Right lobe of liver (tissue), 6 donors: ENCODE measurements around the gene FAM24A. TPM values are rescaled to one million over a fixed set of nuclear protein-coding genes. Genes with fewer than 3 reads are reported as not detected.
"Not testable (repeated sequence)": the region's sequence is repeated elsewhere in the genome, so short reads cannot be mapped to it uniquely, and the experiment has no call there.

ENCODE experiments used
- ATAC-seq, 4 donors: fragments of 200-7000 bp; cut with Tn5 transposase; one replicate each; pipeline ENCODE4 v1.9.1; 2020; ENCODE audit warnings: mild to moderate bottlenecking in 4 of 4, moderate library complexity in 4 of 4
- DNase-seq, 3 donors: peaks; one replicate each; pipeline ENCODE4 v3.0.0-alpha.2; 2020
- H3K27ac ChIP-seq, 3 donors: fragments of 200-600 bp; one replicate each; pipeline ENCODE4 v1.8.0; 2022
- H3K27me3 ChIP-seq, 2 donors: fragments of 200-600 bp; one replicate each; pipeline ENCODE4 v1.8.0; 2022
- H3K36me3 ChIP-seq, 4 donors: fragments of 200-600 bp; sonication (generic) in 1 of 4; one replicate each; pipeline versions ENCODE4 v1.5.1 to v1.8.0; 2017 to 2022; ENCODE audit warnings: control low read depth in 1 of 4
- H3K4me1 ChIP-seq, 4 donors: fragments of 200-600 bp; sonication (generic) in 1 of 4; one replicate each; pipeline versions ENCODE4 v1.5.1 to v1.8.0; 2017 to 2022; ENCODE audit warnings: control low read depth in 1 of 4
- H3K4me3 ChIP-seq, 3 donors: fragments of 200-600 bp; one replicate each; pipeline ENCODE4 v1.8.0; 2022
- H3K9me3 ChIP-seq, 4 donors: fragments of 200-600 bp; sonication (generic) in 1 of 4; one replicate each; pipeline versions ENCODE4 v1.5.1 to v1.8.0; 2017 to 2022; ENCODE audit warnings: control low read depth in 1 of 4
- POLR2A ChIP-seq: fragments of 450-650 bp; IDR thresholded peaks from one replicate; pipeline ENCODE4 v1.6.1; 2017; ENCODE audit warnings: antibody characterized with exemption, mild to moderate bottlenecking
- WGBS: methylation state at CpG from one replicate; pipeline ENCODE4 v1.1.6; 2018; ENCODE audit warnings: low coverage, low lambda C conversion rate; ENCODE audit not compliant: insufficient coverage; ENCODE audit errors: missing lambda C conversion rate; 5-methylcytosine and 5-hydroxymethylcytosine counted together
- intact Hi-C, 2 donors: fragments of 100-400 bp; cut with DNase I; formaldehyde crosslinking; loops; one replicate each; pipeline versions ENCODE4 v1.11.2 to v1.14.1; 2022
- total RNA-seq, 6 experiments: library from RNA; depleted of rRNA in 2 of 6; stranded (reverse); fragments of >200 nt in 2 of 6; fragmentation: NEBNext Ultra II Directional in 3 of 6; extraction: Animal tissue kit (Norgen Biotek cat#: 25700) in 3 of 6; gene quantifications; one replicate each; pipeline versions ENCODE4 v1.1.0 to v1.2.4, GENCODE V29; 2016 to 2023
- TF ChIP-seq, protein P1 (sequence below), 4 donors: fragments of 200-600 bp in 3 of 4; fragments of 450-650 bp in 1 of 4; IDR thresholded peaks; one replicate each; pipeline versions ENCODE4 v1.5.1 to v1.8.0; 2016 to 2022; ENCODE audit warnings: antibody characterized with exemption in 4 of 4, mild to moderate bottlenecking in 2 of 4
- donor health status: DM: no; HTN: yes; CAD: no.
- donor health status: DM: no; HTN: no; CAD: no.
- donor health status: DM: no; HTN: no; CAD: no.
- donor health status: DM: no; HTN: yes; CAD: no.
- donor health status: DM: no; HTN: yes; CAD: no.

The FAM24A gene
- total RNA-seq, 6 experiments from 2014 or later, result not detected

DNA sequence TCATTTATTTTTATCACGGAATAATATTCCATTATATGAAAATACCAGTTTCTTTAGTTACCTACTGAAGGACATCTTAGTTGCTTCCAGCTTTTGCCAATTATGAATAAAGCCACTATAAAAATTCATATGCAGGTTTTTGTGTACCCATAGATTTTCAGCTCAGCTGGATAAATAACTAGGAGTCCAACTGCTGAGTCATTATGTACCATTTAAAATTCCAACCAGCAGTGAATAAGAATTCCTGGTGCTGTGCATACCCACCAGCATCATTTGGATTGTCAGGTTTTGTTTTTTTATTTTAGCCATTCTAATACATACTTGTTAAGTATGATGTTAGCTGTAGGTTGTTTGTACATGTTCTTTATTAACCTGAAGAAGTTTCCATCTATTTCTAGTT lies 45.5 kb upstream of the FAM24A start:
- Histone ChIP-seq H3K9me3 (no peaks in the 10 kb centered on the region), H3K4me3 (no peak overlapping the region), H3K27me3 (no peaks in the 10 kb centered on the region), H3K36me3 (no peaks in the 10 kb centered on the region), H3K4me1 (no peaks in the 10 kb centered on the region), H3K27ac (no peak overlapping the region)
- ATAC-seq, result no peak
- DNase-seq, result no peak
- intact Hi-C loops, result no loop called here
- TF ChIP-seq, protein P1, sequence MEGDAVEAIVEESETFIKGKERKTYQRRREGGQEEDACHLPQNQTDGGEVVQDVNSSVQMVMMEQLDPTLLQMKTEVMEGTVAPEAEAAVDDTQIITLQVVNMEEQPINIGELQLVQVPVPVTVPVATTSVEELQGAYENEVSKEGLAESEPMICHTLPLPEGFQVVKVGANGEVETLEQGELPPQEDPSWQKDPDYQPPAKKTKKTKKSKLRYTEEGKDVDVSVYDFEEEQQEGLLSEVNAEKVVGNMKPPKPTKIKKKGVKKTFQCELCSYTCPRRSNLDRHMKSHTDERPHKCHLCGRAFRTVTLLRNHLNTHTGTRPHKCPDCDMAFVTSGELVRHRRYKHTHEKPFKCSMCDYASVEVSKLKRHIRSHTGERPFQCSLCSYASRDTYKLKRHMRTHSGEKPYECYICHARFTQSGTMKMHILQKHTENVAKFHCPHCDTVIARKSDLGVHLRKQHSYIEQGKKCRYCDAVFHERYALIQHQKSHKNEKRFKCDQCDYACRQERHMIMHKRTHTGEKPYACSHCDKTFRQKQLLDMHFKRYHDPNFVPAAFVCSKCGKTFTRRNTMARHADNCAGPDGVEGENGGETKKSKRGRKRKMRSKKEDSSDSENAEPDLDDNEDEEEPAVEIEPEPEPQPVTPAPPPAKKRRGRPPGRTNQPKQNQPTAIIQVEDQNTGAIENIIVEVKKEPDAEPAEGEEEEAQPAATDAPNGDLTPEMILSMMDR (IDR thresholded peaks at IDR 0.05), result no peak
- no peak for TF ChIP-seq POLR2A
- WGBS, result 75% methylated on average over 1 of the region's 1 CpG

DNA sequence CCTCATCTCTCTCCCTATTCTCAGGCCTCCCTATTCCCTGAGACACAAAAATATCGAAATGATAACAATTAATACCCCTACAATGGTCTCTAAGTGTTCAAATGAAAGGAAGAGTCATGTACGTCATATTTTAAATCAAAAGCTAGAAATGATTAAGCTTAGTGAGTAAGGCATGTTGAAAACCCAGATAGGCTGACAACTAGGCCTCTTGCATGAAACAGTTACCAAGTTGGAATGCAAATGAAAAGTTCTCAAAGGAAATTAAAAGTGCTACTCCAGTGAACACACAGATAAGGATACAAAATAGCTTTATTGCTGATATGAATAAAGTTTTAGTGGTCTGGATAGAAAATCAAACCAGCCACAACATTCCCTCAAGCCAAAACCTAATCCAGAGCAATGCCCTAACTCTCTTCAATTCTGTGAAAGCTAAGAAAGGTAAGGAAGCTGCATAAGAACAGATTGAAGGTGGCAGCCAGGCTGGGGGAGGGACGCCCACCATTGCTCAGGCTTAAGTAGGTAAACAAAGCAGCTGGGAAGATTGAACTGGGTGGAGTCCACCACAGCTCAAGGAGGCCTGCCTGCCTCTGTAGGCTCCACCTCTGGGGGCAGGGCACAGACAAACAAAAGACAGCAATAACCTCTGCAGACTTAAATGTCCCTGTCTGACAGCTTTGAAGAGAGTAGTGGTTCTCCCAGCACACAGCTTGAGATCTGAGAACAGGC lies 43.5 kb upstream of the FAM24A start:
- H3K36me3 ChIP-seq, H3K9me3 ChIP-seq, H3K4me1 ChIP-seq, DNase-seq, H3K27ac ChIP-seq, H3K27me3 ChIP-seq, ATAC-seq, H3K4me3 ChIP-seq, intact Hi-C loops: not testable (repeated sequence)
- 78% methylated on average over 2 of the region's 3 CpGs for WGBS

DNA sequence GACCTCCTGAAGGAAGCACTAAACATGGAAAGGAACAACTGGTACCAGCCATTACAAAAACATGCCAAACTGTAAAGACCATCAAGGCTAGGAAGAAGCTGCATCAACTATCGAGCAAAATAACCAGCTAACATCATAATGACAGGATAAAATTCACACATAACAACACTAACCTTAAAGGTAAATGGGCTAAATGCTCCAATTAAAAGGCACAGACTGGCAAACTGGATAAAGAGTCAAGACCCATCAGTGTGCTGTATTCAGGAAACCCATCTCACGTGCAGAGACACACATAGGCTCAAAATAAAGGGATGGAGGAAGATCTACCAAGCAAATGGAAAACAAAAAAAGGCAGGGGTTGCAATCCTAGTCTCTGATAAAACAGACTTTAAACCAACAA lies 41.6 kb upstream of the FAM24A start:
- H3K4me1 ChIP-seq, H3K36me3 ChIP-seq, H3K27me3 ChIP-seq, DNase-seq, H3K4me3 ChIP-seq, H3K27ac ChIP-seq, ATAC-seq, intact Hi-C loops, H3K9me3 ChIP-seq: not testable (repeated sequence)
- 74% methylated on average over 2 of the region's 2 CpGs for WGBS

DNA sequence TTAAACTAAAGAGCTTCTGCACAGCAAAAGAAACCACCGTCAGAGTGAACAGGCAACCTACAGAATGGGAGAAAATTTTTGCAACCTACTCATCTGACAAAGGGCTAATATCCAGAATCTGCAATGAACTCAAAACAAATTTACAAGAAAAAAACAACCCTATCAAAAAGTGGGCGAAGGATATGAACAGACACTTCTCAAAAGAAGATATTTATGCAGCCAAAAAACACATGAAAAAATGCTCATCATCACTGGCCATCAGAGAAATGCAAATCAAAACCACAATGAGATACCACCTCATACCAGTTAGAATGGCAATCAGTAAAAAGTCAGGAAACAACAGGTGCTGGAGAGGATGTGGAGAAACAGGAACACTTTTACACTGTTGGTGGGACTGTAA lies 38.5 kb upstream of the FAM24A start:
- intact Hi-C loops, H3K36me3 ChIP-seq, ATAC-seq, H3K4me3 ChIP-seq, DNase-seq, H3K27me3 ChIP-seq, H3K9me3 ChIP-seq, H3K27ac ChIP-seq, H3K4me1 ChIP-seq: not testable (repeated sequence)
- WGBS, result 71% methylated on average over 2 of the region's 2 CpGs

DNA sequence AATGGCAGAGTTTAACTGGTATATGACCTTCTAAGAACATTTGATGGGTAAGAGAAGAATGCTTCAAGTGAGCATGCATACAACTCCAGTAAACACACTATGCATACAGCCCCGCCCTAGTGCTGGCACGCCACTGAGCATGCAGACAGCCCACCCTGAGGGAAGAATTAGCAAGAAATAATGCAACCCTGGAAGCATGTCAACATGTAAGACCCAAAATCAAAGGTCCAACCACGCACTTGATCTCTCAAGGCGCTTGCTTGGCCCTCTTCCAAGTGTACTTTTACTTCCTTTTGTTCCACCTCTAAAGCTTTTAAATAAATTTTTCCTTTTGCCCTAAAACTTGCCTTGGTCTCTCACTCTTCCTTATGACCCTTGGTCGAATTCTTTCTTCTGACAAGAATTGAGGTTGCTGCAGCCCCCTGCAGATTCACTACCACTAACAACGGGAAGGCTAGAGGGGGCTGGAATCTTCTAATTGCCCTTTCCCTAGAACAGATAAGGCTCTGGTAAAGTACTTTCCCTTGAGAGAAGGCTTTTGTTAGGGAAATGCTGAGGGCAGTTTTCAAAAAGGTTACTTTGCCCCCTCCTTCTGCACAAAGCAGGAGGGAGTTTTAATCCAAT lies 34.5 kb upstream of the FAM24A start:
- DNase-seq, result no peak
- H3K9me3 ChIP-seq, result no peaks in the 10 kb centered on the region

DNA sequence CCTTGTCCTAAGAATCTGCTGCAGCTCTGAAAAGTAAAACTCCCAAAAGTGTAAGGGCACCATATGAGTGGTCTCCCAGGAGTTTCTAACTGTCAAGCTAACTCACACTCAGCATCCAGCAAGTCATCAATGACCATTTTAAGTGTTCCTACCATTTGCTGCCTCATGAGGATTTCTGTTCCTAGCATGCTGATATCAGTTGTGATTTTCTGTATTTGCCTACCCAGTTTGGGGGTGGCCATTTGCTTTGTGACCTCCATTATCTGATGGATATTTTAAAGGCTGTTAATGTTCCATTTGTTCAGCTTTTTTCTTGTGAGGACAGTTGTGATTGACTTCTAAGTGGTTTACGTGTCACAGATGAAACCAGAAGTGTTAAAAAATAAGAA lies 33.9 kb upstream of the FAM24A start:
- no peaks in the 10 kb centered on the region for H3K9me3 ChIP-seq
- intact Hi-C loops, result no loop called here
- no peaks in the 10 kb centered on the region for H3K27me3 ChIP-seq
- H3K27ac ChIP-seq, result no peak overlapping the region
- ATAC-seq (no peak), DNase-seq (no peak)
- H3K4me3 ChIP-seq, result no peak overlapping the region
- H3K4me1 ChIP-seq, result peaks cover 0 to 4% (median 0%) of the 10 kb centered on the region in 4 donors
- no peak for TF ChIP-seq POLR2A
- TF ChIP-seq, protein P1 (IDR thresholded peaks at IDR 0.05), result no peak
- 81% methylated on average over 1 of the region's 1 CpG for WGBS
- H3K36me3 ChIP-seq, result no peaks in the 10 kb centered on the region

More for the DNA sequence above, 34.5 kb upstream of the FAM24A start:
- no peak for ATAC-seq
- Histone ChIP-seq H3K4me3 (no peak overlapping the region), H3K36me3 (no peaks in the 10 kb centered on the region), H3K27ac (no peak overlapping the region), H3K4me1 (peaks cover 0 to 4% (median 0%) of the 10 kb centered on the region in 4 donors), H3K27me3 (no peaks in the 10 kb centered on the region)
- intact Hi-C loops, result no loop called here
- 61% methylated on average over 6 of the region's 6 CpGs for WGBS
- no peak for TF ChIP-seq POLR2A
- TF ChIP-seq, protein P1 (IDR thresholded peaks at IDR 0.05), result no peak
